HG02840 (cell line): Measurements from ENCODE around the gene ZIC4.

Source experiments
- ATAC-seq: cut with Tn5 transposase; IDR thresholded peaks from one replicate; pipeline ENCODE4 v1.9.1; 2021; ENCODE audit warnings: mild to moderate bottlenecking, moderate library complexity, moderate number of reproducible peaks; ENCODE audit not compliant: unreplicated experiment, low FRiP score

Gene ZIC4

GRCh38 chr3:147358144-147358992, 48.0 kb downstream of the ZIC4 start:
- no peak for ATAC-seq

GRCh38 chr3:147356909-147357900, 49.1 kb downstream of the ZIC4 start:
- no peak for ATAC-seq

- no peak for ATAC-seq
Observed at GRCh38 chr3:147356145-147356908, 50.0 kb downstream of the ZIC4 start.

GRCh38 chr3:147355753-147356090, 50.6 kb downstream of the ZIC4 start:
- ATAC-seq, result no peak

- ATAC-seq, result no peak
Observed at GRCh38 chr3:147355084-147355752, 51.1 kb downstream of the ZIC4 start.

- no peak for ATAC-seq
Observed at GRCh38 chr3:147354623-147355022, 51.7 kb downstream of the ZIC4 start.

GRCh38 chr3:147351301-147351700, 55.0 kb downstream of the ZIC4 start:
- ATAC-seq, result no peak

- ATAC-seq, result no peak
Observed at GRCh38 chr3:147348976-147349375, 57.4 kb downstream of the ZIC4 start.

- no peak for ATAC-seq
Observed at GRCh38 chr3:147343926-147344325, 62.4 kb downstream of the ZIC4 start.

DNA sequence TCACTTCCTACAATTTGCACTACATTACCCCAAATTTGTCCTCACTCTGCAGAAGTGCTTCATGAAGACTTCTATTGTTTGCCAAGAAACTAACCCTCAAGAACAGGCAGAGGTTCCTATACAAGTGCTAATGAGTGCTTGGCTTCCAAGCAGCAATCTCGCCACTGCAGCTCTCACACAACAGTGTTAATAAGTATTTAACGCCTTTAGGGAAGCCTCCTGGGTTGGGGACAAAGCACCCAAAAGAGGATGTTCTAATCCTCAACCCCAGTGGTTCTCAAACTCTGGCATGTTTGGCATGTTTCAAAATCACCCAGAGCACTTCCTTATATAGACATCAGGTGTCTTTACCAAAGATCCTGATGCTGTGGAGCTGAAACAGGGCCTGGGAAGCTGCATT, 64.6 kb downstream of the ZIC4 start:
- ATAC-seq, result no peak

GRCh38 chr3:147336543-147337278, 69.6 kb downstream of the ZIC4 start:
- ATAC-seq, result no peak
